GM19372 (cell line): ENCODE measurements around the gene DAAM1.

Source experiments
- ATAC-seq: cut with Tn5 transposase; IDR thresholded peaks from one replicate; pipeline ENCODE4 v1.9.1; 2021; ENCODE audit warnings: mild to moderate bottlenecking, low read depth, moderate library complexity; ENCODE audit not compliant: unreplicated experiment

Gene DAAM1

GRCh38 chr14:59253527-59253926, 65.1 kb downstream of the DAAM1 start:
- ATAC-seq = no peak

GRCh38 chr14:59254146-59254910, 65.9 kb downstream of the DAAM1 start:
- ATAC-seq = no peak

GRCh38 chr14:59254911-59255545, 66.6 kb downstream of the DAAM1 start:
- ATAC-seq = no peak

- ATAC-seq = no peak
These were observed 67.9 kb downstream of the DAAM1 start for GRCh38 chr14:59256331-59256730.

- ATAC-seq = no peak
These were observed 72.9 kb downstream of the DAAM1 start for GRCh38 chr14:59261334-59261733.

- ATAC-seq = no peak
These were observed 74.4 kb downstream of the DAAM1 start for GRCh38 chr14:59262717-59263454.

GRCh38 chr14:59265808-59266207, 77.3 kb downstream of the DAAM1 start:
- ATAC-seq = no peak

GRCh38 chr14:59267046-59267445, 78.6 kb downstream of the DAAM1 start:
- ATAC-seq = no peak

GRCh38 chr14:59268011-59268410, 79.5 kb downstream of the DAAM1 start:
- no peak for ATAC-seq

GRCh38 chr14:59268858-59269257, 80.4 kb downstream of the DAAM1 start:
- ATAC-seq = no peak

- no peak for ATAC-seq
These were observed 81.0 kb downstream of the DAAM1 start for GRCh38 chr14:59269466-59269865.

- ATAC-seq = no peak
These were observed 82.8 kb downstream of the DAAM1 start for GRCh38 chr14:59271256-59271655.

- no peak for ATAC-seq
These were observed 83.3 kb downstream of the DAAM1 start for GRCh38 chr14:59271734-59272133.

- ATAC-seq = no peak
These were observed 84.2 kb downstream of the DAAM1 start for GRCh38 chr14:59272633-59273032.

GRCh38 chr14:59273737-59274136, 85.3 kb downstream of the DAAM1 start:
- ATAC-seq = no peak

- ATAC-seq = no peak
These were observed 86.5 kb downstream of the DAAM1 start for GRCh38 chr14:59274991-59275391.

GRCh38 chr14:59275668-59276067, 87.2 kb downstream of the DAAM1 start:
- ATAC-seq = peak; percentile 82

GRCh38 chr14:59276235-59276634, 87.8 kb downstream of the DAAM1 start:
- no peak for ATAC-seq

GRCh38 chr14:59277659-59278058, 89.2 kb downstream of the DAAM1 start:
- no peak for ATAC-seq

- no peak for ATAC-seq
These were observed 89.6 kb downstream of the DAAM1 start for GRCh38 chr14:59278111-59278510.

- ATAC-seq = no peak
These were observed 92.5 kb downstream of the DAAM1 start for GRCh38 chr14:59280961-59281360.
